ENCODE measurements around the gene PLA2G6. TPM values are rescaled to one million over a fixed set of nuclear protein-coding genes. Genes with fewer than 3 reads are reported as not detected.
"Not testable (repeated sequence)": the region's sequence is repeated elsewhere in the genome, so short reads cannot be mapped to it uniquely, and the experiment has no call there.

PLA2G6 gene
- total RNA-seq, 1 donor from 2014 or later, result 13.5 TPM

- H3K4me3 ChIP-seq (ENCODE audit: low read depth, low read length), result no peak overlapping the region
- DNase-seq (ENCODE audit: low read depth), result no peak
- TF ChIP-seq CTCF (conservative IDR thresholded peaks at IDR 0.05; ENCODE audit: low read depth, low read length), result no peak
These were observed 18.5 kb downstream of the PLA2G6 start for GRCh38 chr22:38162881-38163843.

- TF ChIP-seq CTCF (conservative IDR thresholded peaks at IDR 0.05; ENCODE audit: low read depth, low read length), result no peak
- H3K4me3 ChIP-seq (ENCODE audit: low read depth, low read length), result no peak overlapping the region
- no peak for DNase-seq (ENCODE audit: low read depth)
These were observed 25.9 kb downstream of the PLA2G6 start for GRCh38 chr22:38155703-38156102.

- not testable (repeated sequence) for H3K4me3 ChIP-seq (ENCODE audit: low read depth, low read length); DNase-seq (ENCODE audit: low read depth)
These were observed 27.1 kb downstream of the PLA2G6 start for GRCh38 chr22:38154563-38154915.

- TF ChIP-seq CTCF (conservative IDR thresholded peaks at IDR 0.05; ENCODE audit: low read depth, low read length), result peak; percentile 20
- H3K4me3 ChIP-seq (ENCODE audit: low read depth, low read length), result no peak overlapping the region
These were observed 27.6 kb downstream of the PLA2G6 start for GRCh38 chr22:38153821-38154562.

GRCh38 chr22:38151126-38151500 is 30.5 kb downstream of the PLA2G6 start:
- H3K4me3 ChIP-seq (ENCODE audit: low read depth, low read length), result no peak overlapping the region
- no peak for DNase-seq (ENCODE audit: low read depth)
- TF ChIP-seq CTCF (conservative IDR thresholded peaks at IDR 0.05; ENCODE audit: low read depth, low read length), result no peak

More at GRCh38 chr22:38153821-38154562, 27.6 kb downstream of the PLA2G6 start:
- DNase-seq (ENCODE audit: low read depth), result no peak

GRCh38 chr22:38148245-38148644 is 33.4 kb downstream of the PLA2G6 start:
- no peak for TF ChIP-seq CTCF (conservative IDR thresholded peaks at IDR 0.05; ENCODE audit: low read depth, low read length)
- DNase-seq (ENCODE audit: low read depth), result peak; percentile 35
- H3K4me3 ChIP-seq (ENCODE audit: low read depth, low read length), result no peak overlapping the region

- H3K4me3 ChIP-seq (ENCODE audit: low read depth, low read length); DNase-seq (ENCODE audit: low read depth): not testable (repeated sequence)
These were observed 35.5 kb downstream of the PLA2G6 start for GRCh38 chr22:38146166-38146565.
